Pancreas (tissue), 10 donors: Measurements from ENCODE around the gene ZMYND8. TPM values are rescaled to one million over a fixed set of nuclear protein-coding genes. Genes with fewer than 3 reads are reported as not detected.
"Not testable (repeated sequence)": the region's sequence is repeated elsewhere in the genome, so short reads cannot be mapped to it uniquely, and the experiment has no call there.

ENCODE experiments used
- ATAC-seq, 4 donors: fragments of 200-7000 bp; cut with Tn5 transposase; one replicate each; pipeline versions ENCODE4 v1.8.0 to v1.9.1; 2020; ENCODE audit warnings: mild to moderate bottlenecking in 4 of 4, moderate library complexity in 4 of 4
- DNase-seq, 6 donors: peaks; one replicate each; pipeline ENCODE4 v3.0.0-alpha.2; 2020
- FAIRE-seq: peaks from 2 replicates; lab custom pipeline; 2012; peaks lifted over from hg19 to GRCh38; lab: Jason Lieb, UNC
- H3K27ac ChIP-seq, 4 donors: fragments of 200-600 bp; sonication (generic); 1 replicate in 3 of 4; 2 replicates in 1 of 4; pipeline versions ENCODE4 v1.5.0 to v1.8.0; 2020
- H3K27me3 ChIP-seq, 4 donors: fragments of 200-600 bp; one replicate each; pipeline ENCODE4 v1.8.0; 2021
- H3K36me3 ChIP-seq, 3 donors: fragments of 200-600 bp; sonication (generic) in 1 of 3; one replicate each; pipeline versions ENCODE4 v1.5.0 to v1.8.0; 2020 to 2021
- H3K4me1 ChIP-seq, 3 donors: fragments of 200-600 bp; one replicate each; pipeline ENCODE4 v1.8.0; 2021
- H3K4me3 ChIP-seq, 4 donors: fragments of 200-600 bp; sonication (generic) in 2 of 4; one replicate each; pipeline versions ENCODE4 v1.5.0 to v1.8.0; 2020 to 2021
- H3K9me3 ChIP-seq, 4 donors: fragments of 200-600 bp; one replicate each; pipeline ENCODE4 v1.8.0; 2021
- CTCF ChIP-seq, 4 donors: fragments of 200-600 bp; sonication (generic) in 3 of 4; IDR thresholded peaks; one replicate each; pipeline versions ENCODE4 v1.5.0 to v1.8.0; 2021; ENCODE audit warnings: antibody characterized with exemption in 4 of 4
- WGBS, 2 donors: extraction: QIAGEN DNeasy Blood & Tissue Kit; methylation state at CpG; one replicate each; pipeline ENCODE4 v1.1.7; 2013; 5-methylcytosine and 5-hydroxymethylcytosine counted together
- intact Hi-C, 3 donors: fragments of 100-400 bp; cut with DNase I; formaldehyde crosslinking; loops; one replicate each; pipeline versions ENCODE4 v1.11.1 to v1.14.2; 2022
- polyA plus RNA-seq, 2 donors: library from polyadenylated mRNA; stranded (reverse); fragments of 200-250 nt; gene quantifications; one replicate each; pipeline ENCODE4 v1.2.3, GENCODE V29; 2013
- total RNA-seq, 6 donors: library from RNA; stranded (reverse); fragmentation: NEBNext Ultra II Directional in 4 of 6; extraction: Animal tissue kit (Norgen Biotek cat#: 25700) in 4 of 6; gene quantifications; one replicate each; pipeline versions ENCODE4 v1.2.1 to v1.2.4, GENCODE V29; 2021 to 2023
- donor health status: healthy with polysubstance abuse.
- donor health status: DM: no; HTN: no; CAD: no; lungs with moderate emphysema.
- donor health status: DM: no; HTN: no; CAD: no.
- donor health status: control.
- donor health status: control.
- donor health status: Bipolar disorder and iron deficiency.
- donor health status: DM: yes; HTN: yes; CAD: no.
- donor health status: DM: no; HTN: no; CAD: no.
- donor health status: DM: no; HTN: no; CAD: no.
- donor health status: DM: yes; HTN: yes; CAD: no.

Gene ZMYND8
- total and polyA plus RNA-seq, 8 donors = 10.8 to 25.6 (median 17.2) TPM

- intact Hi-C loops = no loop called here
- Histone ChIP-seq H3K27ac (no peak overlapping the region), H3K4me3 (no peak overlapping the region), H3K4me1 (peaks cover 0 to 4% (median 0%) of the 10 kb centered on the region in 3 donors), H3K36me3 (peaks cover 0 to 30% (median 3%) of the 10 kb centered on the region in 3 donors), H3K27me3 (no peaks in the 10 kb centered on the region), H3K9me3 (no peaks in the 10 kb centered on the region)
- FAIRE-seq (no peak), ATAC-seq (no peak), DNase-seq (no peak)
- 93% methylated on average over 18 of the region's 18 CpGs for WGBS, 2 donors
- no peak for TF ChIP-seq CTCF (IDR thresholded peaks at IDR 0.05)
These were observed 147.8 kb downstream of the ZMYND8 start for GRCh38 chr20:47208534-47209174.

DNA sequence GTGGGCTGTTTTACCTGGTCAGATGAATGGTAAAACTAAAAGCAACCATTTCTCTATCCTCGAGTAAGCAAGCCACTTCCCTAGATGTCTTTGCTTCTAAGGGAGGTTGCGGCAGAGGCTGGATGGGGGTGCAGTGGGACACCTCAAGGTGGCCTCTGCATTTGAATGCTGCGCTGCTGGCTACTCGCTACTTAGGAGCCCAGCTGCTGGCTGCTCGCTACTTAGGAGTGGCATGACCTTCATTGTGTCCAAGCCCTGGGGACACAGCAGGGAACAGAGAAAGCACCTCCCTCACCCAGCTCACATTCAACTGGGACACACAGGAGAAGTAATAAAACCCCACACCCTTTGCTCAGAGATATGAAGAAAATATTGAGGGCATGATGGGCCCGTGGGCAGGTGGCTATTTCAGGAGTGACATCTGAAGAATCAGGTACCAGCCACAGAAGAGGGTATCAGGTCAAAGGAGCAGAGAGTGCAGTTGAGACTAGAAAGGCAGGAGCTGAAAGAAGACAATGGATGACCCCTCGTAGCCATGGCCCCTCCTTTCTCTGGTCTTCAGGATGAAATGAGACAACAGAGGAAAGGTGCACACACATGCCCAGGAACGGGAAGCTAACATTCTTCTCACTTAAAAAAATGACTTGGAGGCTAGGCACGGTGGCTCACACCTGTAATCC is 149.4 kb downstream of the ZMYND8 start:
- intact Hi-C loops = no loop called here
- DNase-seq (no peak), FAIRE-seq (no peak), ATAC-seq (no peak)
- no peak for TF ChIP-seq CTCF (IDR thresholded peaks at IDR 0.05)
- Histone ChIP-seq H3K36me3 (peaks cover 0 to 24% (median 3%) of the 10 kb centered on the region in 3 donors), H3K9me3 (no peaks in the 10 kb centered on the region), H3K27me3 (no peaks in the 10 kb centered on the region), H3K4me3 (no peak overlapping the region), H3K27ac (no peak overlapping the region), H3K4me1 (peaks cover 0 to 4% (median 0%) of the 10 kb centered on the region in 3 donors)
- 87 to 90% methylated on average over 9 of the region's 9 CpGs for WGBS, 2 donors

DNA sequence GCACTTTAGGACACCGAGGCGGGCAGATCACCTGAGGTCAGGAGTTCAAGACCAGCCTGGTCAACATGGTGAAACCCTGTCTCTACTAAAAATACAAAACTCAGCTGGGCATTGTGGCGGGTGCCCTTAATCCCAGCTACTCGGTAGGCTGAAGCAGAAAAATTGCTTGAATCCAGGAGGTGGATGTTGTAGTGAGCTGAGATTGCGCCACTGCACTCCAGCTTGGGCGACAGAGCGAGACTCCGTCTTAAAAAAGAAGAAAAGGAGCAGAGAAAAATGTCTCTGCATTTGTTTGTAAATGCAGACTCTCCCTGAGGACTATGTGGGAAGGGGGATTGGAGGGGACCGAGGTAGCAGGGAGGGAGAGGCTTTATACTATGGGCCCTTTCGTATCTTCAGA is 149.9 kb downstream of the ZMYND8 start:
- intact Hi-C loops, H3K27ac ChIP-seq, H3K9me3 ChIP-seq, H3K4me1 ChIP-seq, DNase-seq, ATAC-seq, H3K27me3 ChIP-seq, FAIRE-seq, H3K4me3 ChIP-seq: not testable (repeated sequence)
- 87 to 88% methylated on average over 10 of the region's 10 CpGs for WGBS, 2 donors
- peaks cover 0 to 24% (median 3%) of the 10 kb centered on the region in 3 donors for H3K36me3 ChIP-seq

- 41 to 43% methylated on average over 9 of the region's 9 CpGs for WGBS, 2 donors
- DNase-seq = peak in 3 of 6 donors; percentile 5 to 87 (median 39)
- H3K36me3 ChIP-seq = peaks cover 0 to 18% (median 3%) of the 10 kb centered on the region in 3 donors
- intact Hi-C loops = no loop called here
- no peak overlapping the region for H3K4me3 ChIP-seq
- no peaks in the 10 kb centered on the region for H3K27me3 ChIP-seq
- H3K4me1 ChIP-seq = peaks cover 0 to 4% (median 0%) of the 10 kb centered on the region in 3 donors
- peak; percentile 39 to 94 (median 63) for ATAC-seq
- H3K27ac ChIP-seq = no peak overlapping the region
- FAIRE-seq = no peak
- peak in 2 of 4 donors; percentile 13 to 91 for TF ChIP-seq CTCF (IDR thresholded peaks at IDR 0.05)
- no peaks in the 10 kb centered on the region for H3K9me3 ChIP-seq
These were observed 150.8 kb downstream of the ZMYND8 start for GRCh38 chr20:47205577-47206123.

DNA sequence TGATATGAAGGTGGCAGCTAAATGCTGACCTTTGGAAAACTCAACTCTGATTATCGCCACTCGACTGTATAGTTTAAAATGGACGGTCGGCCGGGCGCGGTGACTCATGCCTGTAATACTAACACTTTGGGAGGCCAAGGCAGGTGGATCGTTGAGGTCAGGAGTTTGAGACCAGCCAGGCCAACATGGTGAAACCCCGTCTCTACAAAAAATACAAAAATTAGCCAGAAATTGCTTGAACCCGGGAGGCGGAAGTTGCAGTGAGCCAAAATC is 151.7 kb downstream of the ZMYND8 start:
- not testable (repeated sequence) for H3K4me3 ChIP-seq, DNase-seq, H3K4me1 ChIP-seq, FAIRE-seq, ATAC-seq, H3K36me3 ChIP-seq, H3K27me3 ChIP-seq, H3K27ac ChIP-seq, H3K9me3 ChIP-seq
- 93 to 94% methylated on average over 11 of the region's 11 CpGs for WGBS, 2 donors
- intact Hi-C loops = loop anchor here in 1 of 3 donors (5.0 kb wide), 1 partner anchor 178 kb away; no protein-coding TSS in a partner anchor
